ENCODE results near the gene HDAC10. TPM values are rescaled to one million over a fixed set of nuclear protein-coding genes. Genes with fewer than 3 reads are reported as not detected.
A peak's percentile ranks its signal among the peaks of the same experiment; 100 is the strongest.
"Not testable (repeated sequence)": the region's sequence is repeated elsewhere in the genome, so short reads cannot be mapped to it uniquely, and the experiment has no call there.

The HDAC10 gene
- total RNA-seq, 2 donors from 2014 or later = 11.2 to 14.2 TPM

DNA sequence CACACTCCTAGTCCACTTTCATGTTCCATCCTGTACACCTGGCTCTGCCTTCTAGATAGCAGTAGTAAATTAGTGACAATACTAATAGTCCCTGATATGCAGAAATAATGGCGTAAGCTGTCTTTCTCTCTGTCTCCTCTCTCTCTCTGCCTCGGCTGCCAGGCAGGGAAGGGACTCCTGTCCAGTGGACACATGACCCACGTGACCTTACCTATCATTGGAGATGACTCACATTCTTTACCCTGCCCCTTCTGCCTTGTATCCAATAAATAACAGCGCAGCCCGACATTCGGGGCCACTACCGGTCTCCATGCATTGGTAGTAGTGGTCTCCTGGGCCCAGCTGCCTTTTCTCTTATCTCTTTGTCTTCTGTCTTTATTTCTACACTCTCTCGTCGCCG lies 22.7 kb upstream of the HDAC10 start:
- DNase-seq; intact Hi-C loops (cut with DNase I); ATAC-seq: not testable (repeated sequence)

DNA sequence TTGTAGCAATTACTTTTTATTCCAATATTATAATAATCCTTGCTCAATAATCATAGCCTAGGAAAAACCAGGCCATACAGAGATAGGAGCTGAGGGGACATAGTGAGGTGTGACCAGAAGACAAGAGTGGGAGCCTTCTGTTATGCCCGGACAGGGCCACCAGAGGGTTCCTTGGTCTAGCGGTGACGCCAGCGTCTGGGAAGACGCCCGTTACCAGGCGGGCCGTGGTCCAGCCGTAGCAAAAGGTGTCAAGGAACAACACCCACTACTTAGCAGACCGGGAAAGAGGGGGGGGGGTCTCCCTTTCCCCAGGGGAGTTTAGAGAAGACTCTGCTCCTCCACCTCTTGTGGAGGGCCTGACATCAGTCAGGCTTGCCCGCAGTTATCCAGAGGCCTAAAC lies 22.3 kb upstream of the HDAC10 start:
- ATAC-seq; DNase-seq; intact Hi-C loops (cut with DNase I): not testable (repeated sequence)

DNA sequence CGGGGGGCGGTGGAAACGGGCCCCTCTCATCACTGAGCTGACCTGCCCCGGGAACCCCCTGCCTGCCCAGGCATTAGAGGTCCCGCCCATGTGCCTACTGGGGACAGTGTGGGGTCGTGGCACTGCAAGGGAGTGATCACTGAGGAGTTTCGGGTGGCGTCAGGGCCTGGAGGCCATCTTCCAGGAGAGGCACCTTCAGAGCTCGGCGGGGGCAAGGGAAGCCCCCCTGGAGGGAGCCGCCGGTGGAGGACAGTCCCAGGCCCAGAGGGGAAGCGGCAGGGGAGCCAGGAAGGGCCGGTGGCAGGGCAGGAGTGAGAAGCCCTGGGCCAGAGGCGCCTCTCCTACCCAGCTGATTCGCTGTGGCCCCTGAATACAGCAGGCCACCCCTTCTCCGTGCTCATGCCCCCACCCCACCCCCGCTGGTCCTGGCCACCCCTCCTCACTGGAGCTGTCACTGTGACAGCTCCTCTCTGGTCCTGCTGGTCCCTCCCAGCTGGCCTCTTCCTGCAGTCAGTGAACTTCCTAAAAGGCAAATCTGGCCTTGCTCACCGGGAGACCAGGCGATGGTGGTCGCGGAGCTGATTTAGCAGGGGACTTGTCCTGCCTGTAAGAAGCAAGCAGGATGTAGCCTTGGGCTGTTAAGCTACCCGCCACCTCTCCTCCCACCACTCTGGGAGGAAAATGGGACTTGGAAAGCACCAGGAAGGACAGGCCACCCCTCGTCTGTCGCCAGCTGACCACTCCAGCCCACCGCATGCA lies 21.2 kb upstream of the HDAC10 start:
- no peak for ATAC-seq
- DNase-seq = no peak
- intact Hi-C loops (cut with DNase I) = no loop called here

DNA sequence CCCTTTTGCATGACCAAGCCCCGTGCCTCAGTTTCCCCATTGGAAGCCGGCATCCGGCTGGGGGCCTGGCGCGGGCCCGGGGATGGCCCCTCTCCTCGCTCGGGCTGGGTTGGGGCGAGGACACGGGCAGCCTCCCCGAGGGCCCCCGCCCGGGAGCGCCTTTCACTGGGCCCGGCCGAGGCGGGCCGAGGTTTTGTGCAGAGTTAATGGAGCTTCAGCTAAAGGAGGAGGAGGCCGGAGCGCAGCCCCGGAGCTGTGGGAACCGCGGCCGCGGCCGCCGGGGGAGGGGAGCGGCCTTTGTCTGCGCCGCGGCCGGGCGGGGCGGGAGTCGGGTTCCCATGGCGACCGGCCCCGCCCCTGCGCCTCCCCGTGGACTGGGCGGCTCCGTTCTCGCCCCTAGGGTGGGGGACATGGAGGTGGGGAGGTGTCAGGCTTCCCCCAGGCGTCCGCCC lies 20.5 kb upstream of the HDAC10 start:
- peak; percentile 29 to 48 for ATAC-seq
- DNase-seq = peak; percentile 75
- intact Hi-C loops (cut with DNase I) = no loop called here

DNA sequence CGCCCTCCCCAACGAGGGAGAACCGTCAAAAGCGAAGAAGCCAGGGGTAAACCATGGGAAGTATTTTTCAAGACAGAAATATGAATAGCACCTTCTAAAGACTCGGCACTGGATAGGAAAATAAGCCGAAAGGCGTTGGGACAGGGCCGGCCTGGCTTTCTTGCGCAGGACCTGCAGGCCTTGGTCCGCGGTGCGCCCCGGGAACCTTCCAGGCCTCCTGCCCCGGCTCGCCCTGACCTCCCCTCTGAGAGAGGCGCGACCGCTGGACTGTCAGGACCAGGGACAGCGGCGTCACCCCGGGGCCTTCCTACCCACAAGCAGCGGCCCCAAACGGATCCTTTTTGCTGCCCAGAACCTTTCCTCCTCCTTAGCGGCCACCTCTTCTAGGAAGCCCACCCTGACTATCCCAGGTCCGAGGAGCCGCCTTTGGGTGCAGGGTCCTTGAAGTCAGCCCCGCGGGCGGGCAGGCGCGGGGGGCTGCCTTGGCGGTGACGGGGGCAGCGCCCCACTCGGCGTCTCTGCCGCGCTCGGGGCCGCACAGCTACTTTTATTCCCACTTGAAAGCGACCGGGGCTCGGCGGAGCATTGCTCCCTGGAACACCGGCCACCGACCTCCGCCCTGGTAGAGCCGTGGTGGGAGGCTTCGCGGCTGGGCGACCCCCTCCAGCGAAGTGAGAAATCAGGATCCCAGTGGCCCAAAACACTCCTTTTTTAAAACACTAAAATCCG lies 19.8 kb upstream of the HDAC10 start:
- intact Hi-C loops (cut with DNase I) = no loop called here
- peak; percentile 53 to 54 for ATAC-seq
- peak; percentile 80 for DNase-seq

DNA sequence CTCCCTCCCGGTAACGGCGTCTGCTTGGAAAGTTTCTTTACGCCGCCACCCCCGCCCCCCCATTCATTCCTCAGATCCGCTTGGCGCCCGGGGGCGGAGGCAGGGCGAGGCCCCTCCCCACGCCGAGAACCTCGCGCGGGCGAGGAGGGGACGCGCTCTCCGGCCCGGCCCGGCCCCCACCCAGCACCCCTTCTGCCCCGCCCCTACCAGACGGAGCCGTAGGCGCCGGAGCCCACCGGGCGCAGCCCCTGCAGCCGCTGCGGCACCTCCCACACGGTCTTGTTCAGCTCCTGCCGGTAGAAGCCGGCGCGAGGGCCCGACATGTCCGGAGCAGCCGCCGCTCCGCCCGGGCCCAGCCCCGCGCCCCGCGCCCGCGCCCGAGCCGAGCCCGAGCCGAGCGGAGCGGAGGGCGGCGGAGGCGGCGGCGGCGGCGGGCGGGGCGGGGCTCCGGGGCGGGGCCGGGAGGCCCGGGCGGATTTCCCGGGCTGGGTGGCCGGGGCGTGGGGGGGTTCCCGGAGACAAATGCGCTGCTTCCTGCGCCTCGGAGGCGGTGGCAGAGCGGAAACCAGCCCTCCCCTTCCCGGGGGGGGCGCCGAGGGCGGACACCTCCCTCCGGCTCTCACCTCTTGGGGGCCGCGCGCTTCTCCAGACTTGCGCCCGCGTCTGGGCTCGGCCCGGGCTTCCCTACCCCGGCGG lies 19.1 kb upstream of the HDAC10 start, which contains the start of gene MAPK11:
Gene MAPK11 (minus strand): TSS at position 411 of the 696 bp plus-strand sequence. CDS start 88 bp downstream, at position 323.
- DNase-seq = peak; percentile 79
- intact Hi-C loops (cut with DNase I) = no loop called here
- peak; percentile 32 to 41 for ATAC-seq

DNA sequence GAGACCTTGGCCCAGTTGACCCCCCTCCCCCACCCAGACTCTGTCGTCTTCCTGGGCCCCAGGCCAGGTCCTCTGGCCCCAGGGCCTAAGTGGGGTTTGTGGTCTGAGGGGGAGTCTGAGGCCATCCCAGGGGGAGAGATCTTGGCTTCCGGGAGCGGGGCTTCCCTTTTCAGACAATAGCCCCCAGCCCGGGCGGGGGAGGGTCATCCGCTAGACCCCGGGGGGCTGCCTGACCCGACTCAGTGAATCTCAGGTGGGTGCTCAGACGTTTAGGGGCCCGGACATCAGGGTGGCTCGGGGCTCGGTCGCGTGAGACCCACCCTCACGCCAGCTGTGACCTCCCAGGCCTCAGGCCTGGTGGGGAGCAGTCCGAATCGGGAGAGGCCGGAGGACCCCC lies 18.5 kb upstream of the HDAC10 start:
- intact Hi-C loops (cut with DNase I) = no loop called here

DNA sequence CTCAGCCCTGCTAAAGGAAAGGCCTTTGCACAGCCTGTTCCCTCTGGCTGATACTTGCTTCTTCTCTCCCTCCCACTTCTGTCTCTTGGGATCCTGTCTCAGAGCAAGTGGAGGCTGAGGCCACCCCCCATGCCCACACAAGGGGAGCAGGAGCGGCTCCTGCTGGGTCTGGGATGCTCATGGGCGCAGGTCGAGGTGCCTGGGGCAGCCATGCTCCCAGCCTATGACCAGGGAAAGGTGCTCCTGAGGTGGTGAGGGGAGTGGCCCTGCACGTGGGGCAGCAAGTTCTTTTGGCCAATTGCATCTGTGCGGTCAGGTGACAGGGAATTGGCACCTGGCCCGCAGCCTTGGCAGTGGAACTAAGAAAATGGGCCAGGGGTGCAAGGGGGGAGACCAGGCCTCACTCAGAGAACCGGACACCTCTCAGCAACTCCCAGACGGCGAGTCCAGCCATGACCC lies 17.6 kb upstream of the HDAC10 start:
- ATAC-seq = no peak

More for the DNA sequence above, 18.5 kb upstream of the HDAC10 start:
- ATAC-seq = no peak
- no peak for DNase-seq

DNA sequence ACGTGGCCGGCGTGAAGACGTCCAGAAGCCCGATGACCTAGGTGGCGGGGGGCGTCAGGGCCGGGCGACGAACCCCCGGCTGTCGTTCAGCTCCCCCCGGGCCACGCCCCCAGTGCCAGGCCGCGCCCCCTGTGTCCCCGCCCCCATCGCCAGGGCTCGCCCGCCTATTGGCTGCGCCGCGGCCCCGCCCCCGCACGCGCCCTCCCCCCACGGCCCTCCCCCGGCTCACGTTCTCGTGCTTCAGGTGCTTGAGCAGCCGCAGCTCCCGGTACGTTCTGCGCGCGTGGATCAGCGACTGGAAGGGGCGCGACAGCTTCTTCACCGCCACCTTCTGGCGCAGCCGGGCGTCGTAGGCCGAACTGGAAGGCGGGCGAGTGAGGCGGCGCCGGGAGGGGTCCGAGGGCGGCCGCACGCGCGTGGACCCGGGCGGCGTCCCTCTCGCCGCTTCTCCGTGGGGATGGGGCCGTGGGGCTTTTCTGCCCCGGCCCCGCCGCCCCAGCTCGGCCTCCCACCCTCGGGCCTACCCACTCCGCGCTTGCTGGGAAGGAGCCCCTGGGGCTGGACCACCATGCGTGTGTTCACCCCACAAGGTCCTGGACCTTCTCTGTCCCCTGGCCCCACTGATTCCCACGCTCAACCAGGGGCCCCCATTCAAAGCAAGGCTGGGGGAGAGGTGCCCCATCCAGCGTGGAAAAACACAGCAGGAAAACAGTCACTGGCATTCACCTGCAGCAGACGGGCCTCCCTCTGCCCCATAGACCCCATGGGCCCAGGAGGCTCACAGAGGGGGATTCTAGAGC lies 16.7 kb upstream of the HDAC10 start:
- intact Hi-C loops (cut with DNase I) = no loop called here

More for the DNA sequence above, 17.6 kb upstream of the HDAC10 start:
- no peak for DNase-seq
- intact Hi-C loops (cut with DNase I) = no loop called here

DNA sequence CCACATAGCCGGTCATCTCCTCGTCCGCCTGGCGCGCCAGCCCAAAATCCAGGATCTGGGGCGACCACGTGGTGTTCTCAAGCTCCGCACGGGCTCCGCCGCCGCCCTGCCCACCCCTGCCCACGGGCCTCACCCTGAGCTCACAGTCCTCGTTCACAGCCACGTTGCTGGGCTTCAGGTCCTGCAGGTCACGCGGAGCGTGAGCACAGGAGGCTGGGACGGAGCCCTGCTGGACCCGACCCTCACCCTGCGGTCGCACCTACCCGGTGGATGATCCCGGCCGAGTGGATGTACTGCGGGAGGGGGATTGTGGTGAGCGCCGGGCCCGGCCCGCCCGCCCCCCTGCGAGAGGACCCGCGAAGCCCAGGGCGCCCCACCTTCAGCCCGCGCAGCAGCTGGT lies 15.9 kb upstream of the HDAC10 start:
- ATAC-seq = no peak
- DNase-seq = no peak
- intact Hi-C loops (cut with DNase I) = no loop called here

More for the DNA sequence above, 16.7 kb upstream of the HDAC10 start:
- peak; percentile 72 for DNase-seq
- ATAC-seq = peak; percentile 51 to 65

DNA sequence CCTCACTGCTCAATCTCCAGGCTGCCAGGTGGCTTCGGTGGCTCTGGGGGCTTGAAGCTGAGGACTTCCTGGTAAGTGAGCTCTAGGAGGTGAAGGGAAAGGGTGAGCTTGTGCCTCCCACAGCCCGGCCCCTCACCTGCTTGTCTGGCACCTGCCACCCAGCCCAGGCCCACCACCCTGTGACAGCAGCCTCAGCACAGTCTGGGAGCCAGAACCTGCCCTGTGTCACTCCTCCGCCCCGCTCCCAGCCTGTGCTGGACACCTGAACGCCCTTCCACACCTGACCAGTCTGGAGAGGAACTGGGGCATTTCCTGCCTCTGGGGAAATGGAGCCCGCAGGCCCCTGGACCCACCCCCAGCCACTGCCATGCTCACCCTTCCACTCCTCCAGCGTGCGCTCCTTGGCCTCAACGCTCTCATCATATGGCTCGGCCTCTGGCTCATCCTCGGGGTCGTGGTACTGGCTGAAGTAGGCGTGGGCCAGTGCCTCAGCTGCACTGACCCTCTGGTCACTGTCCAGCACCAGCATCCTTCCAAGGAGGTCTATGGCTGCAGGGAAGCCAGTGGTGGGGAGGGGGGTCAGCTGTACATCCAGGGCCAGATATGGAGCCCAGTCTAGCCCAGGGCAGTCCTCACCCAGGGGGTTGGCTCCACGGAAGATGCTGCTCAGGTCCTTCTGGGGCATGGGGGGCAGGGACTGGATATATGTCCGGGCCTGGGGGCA lies 14.0 kb upstream of the HDAC10 start:
- ATAC-seq (no peak), DNase-seq (no peak)
- intact Hi-C loops (cut with DNase I) = no loop called here

DNA sequence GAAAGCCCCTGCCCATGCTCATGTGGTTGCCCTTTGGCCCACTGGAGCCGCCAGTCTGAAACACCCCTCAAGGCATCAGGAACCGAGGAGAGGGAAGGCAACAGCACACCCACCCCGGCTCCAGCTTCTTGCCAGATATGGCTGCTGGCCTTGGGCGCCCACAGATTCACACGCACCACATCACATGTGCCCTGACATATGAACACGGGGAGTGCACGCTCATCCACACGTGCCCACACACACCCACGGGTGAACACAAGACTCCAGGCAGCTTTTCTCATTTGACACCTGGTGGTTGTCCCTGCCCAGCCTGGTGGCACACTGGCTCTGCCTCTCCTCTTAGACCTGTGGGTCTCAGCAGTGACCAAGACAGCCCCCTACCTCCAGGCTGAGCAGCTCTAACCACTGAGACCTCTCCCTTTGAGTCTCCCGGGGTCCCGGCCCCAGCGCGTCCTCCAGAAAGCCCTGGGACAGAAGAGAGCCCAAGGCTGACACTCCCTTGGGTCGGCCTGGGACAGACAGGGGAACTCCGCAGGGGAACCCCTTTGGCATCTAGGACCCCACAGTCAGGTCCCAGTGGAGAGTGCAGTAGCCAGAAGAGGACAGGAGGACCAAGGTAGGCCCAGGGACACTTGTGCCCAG lies 13.2 kb upstream of the HDAC10 start:
- no peak for ATAC-seq
- intact Hi-C loops (cut with DNase I) = no loop called here

DNA sequence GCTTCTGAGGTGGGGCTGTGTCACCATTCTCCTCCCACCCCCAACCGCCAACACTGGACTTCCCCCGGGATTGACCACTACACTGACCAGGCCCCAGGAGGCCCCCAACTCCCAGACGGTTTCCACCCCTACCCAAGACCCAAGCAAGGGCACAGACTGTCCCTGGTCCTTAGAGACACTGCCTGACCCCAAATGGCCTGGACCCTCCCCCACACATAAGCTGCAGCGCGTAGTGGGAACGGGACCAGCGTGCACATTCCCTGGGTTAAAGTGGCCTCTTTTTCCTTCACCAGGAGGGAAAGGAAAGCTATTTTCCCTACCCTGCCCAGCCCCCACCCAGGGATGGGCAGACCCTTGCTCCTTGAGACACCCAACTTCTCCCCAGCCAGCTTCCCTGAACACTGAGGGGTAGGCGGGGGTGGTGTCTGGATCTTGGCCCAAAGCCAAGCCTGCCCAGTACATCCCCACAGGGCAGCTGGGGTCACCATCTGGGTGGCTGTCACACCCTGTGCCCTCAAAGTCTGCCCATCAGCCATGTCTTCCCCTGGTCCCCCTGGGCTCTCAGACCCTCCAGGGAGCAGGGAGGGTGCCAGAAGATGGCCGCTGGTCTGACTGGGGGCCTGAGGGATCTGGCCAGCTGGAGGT lies 12.0 kb upstream of the HDAC10 start:
- no peak for DNase-seq

More for the DNA sequence above, 13.2 kb upstream of the HDAC10 start:
- DNase-seq = no peak

DNA sequence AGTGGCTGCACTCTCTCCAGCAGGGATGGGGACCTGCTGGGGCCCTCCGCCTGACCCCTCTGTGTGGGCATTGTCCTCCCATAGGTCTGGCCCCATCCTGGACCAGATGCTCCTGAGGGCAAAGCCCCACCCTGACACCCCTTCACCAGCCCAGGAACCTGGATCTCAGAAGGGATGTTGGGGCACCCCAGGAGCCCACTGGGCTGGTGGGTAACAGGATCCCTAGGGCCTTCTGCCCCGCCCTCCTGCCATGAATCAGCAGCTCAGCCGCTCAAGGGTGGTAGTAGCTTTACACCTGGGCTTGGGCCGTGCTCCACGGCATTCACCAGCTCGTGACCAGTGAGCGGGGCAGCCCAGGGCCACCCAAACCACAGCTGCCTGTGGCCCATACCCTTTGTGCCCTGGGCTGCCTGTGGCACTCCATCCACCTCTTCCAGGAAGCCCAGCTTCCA lies 11.4 kb upstream of the HDAC10 start:
- intact Hi-C loops (cut with DNase I) = no loop called here
- ATAC-seq = no peak
- no peak for DNase-seq

More for the DNA sequence above, 12.0 kb upstream of the HDAC10 start:
- intact Hi-C loops (cut with DNase I) = no loop called here
- no peak for ATAC-seq

DNA sequence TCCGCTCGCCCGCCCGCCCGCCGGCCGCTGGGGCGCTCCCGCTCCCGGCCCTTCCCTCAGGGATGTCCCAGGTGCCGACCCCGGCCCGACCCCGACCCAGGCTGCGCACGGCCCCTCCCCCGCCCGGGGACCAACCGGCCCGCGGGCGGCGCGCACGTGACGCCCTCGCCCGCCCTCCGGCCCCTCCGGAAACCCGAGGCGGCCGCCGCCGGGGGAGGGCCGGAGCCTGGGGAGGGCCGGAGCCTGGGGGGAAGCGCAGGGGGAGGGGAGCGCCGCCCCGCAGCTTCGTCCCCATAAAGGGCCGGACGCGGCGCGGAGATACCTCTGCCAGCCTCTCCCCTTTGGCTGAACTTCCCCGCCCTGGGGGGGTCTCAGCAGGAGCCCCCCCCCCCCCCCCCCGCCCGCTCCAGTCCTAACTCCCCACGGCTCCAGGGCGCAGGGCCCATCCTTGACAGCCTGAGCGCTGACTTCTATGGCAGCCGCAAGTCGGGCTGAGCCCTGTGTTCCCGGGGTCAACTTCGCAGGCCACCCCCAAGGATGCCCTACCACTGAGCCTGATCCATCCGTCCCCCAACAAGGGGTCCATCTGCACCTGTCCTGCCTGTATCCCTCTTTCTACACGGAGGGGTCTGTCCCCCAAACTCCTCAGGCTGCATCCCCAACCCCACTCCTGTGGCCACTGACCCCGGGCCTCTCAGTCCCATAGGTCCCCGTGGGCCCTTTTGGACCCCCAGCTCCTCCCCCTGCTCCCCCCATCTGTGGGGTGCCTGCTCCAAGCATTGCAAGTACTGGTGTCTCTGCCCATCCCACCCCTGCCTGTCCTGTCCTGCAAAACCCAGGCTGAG lies 10.8 kb upstream of the HDAC10 start, which contains the start of gene MAPK12:
Gene MAPK12 (minus strand): TSS at position 69 of the 845 bp plus-strand sequence. CDS start 174 bp downstream, outside the sequence.
- ATAC-seq = peak; percentile 32 to 64
- DNase-seq = peak; percentile 67
- intact Hi-C loops (cut with DNase I) = no loop called here

Data from left cardiac atrium (tissue), 4 donors.